HG02884 (cell line): ENCODE results near the gene FOXN4.

Source experiments
- ATAC-seq: cut with Tn5 transposase; IDR thresholded peaks from one replicate; pipeline ENCODE4 v1.9.1; 2021; ENCODE audit warnings: mild to moderate bottlenecking, moderate library complexity; ENCODE audit not compliant: unreplicated experiment

Gene FOXN4

DNA sequence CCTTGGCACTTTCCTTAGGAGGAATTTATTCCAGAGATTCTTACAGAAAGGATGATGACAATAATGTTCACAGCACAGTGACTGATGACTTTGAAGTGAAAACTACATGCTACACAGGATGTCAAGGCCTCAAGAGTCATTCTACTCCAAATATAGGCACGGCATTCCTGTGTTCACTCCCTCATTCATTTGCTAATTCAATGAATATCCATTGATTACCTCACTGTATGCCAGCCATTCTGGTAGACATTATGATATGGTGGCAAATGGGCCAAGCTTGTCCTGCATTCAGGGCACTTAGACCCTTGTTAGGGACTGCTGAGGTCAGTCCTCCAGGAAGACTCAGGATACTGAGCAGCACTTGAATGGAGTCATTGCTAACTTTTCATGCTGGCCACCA, 48.0 kb downstream of the FOXN4 start:
- no peak for ATAC-seq

DNA sequence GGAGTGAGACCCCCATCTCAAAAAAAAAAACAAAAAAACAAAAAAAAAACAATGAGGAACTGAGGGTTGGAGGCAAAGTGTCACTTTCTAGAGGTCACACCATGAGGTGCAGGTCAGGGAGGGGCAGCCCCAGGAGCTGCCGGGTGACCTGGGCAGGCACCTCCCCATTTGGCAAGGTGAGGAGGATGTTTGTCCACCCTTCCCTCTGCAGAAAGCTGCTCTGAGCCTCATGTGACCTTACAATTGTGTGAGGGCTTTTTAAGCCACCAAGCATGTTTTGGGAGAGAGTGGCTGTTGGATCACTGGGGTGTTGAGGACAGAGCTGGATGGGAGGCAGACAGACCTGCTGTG, 49.6 kb downstream of the FOXN4 start:
- no peak for ATAC-seq

DNA sequence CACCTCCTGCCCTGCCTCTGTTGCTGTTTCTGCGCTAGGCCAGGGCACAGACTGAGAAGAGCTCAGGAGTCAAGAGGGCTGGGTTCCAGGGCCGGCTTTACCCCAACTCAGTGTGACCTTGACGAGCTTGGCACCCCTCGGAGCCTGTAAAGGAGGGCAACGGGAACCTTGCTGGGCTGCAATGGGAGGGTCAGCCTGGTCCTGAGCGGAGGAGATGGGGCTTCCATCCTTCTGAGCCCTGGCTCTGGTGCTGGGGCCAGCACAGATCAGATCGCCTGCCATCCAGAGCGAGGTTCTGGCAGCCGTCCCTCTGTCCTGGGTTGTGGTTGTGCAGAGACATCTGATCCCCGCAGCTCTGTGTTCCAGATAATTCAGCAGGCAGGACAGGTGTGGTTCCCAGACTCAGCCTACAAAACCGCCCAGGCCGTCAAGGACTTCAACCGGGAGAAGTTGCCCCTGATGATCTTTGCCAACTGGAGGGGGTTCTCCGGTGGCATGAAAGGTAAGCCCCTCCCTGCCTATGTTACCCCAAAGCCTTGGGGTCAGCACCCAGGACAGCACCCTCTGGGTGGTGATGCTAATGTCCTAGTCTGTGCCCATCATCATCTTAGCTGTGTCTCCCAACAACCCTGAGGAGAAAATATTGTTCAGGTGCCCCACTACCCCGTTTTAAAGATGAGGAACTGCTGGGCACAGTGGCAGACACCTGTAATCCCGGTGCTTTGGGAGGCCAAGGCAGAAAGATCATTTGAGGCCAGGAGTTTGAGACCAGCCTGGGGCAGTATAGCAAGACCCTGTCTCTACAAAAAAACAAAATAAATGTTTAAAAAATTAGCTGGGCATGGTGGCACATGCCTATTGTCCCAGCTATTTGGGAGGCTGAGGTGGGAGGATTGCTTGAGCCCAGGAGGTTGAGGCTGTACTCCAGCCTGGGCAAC, 50.2 kb downstream of the FOXN4 start:
- ATAC-seq, result no peak

DNA sequence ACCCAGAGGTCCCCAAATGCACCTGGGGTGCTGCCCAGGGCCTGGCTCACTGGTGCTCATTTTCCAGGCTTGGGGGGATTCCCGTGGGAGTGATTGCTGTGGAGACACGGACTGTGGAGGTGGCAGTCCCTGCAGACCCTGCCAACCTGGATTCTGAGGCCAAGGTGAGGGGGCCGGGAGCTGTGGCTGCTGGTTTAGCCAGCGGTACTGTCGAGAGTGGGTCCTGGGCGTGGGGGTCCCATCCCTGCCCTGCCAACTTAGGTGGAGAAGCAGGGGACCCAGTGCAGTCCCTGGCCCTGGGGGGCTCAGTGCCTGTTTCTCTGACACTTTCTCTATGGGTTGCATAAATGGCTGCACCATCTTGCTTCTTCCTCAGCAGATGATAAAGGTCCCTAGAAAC, 50.9 kb downstream of the FOXN4 start:
- no peak for ATAC-seq

DNA sequence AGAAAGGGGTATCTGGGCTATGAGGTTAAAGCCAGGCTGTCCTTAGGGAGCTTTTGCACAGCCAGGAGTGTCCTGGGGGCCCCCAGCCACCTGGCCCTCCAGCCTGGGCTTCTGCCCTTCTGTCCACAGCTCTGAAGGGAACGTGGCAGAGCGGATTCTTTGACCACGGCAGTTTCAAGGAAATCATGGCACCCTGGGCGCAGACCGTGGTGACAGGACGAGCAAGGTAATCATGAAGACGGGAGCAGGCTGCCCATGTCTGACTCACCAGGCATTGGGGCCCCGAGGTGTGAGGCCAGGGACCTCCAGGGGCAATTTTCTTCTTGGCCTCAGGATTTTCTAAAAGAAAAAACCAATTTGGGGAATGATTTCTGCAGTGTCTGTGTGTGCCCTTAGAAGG, 53.1 kb downstream of the FOXN4 start:
- ATAC-seq, result no peak

DNA sequence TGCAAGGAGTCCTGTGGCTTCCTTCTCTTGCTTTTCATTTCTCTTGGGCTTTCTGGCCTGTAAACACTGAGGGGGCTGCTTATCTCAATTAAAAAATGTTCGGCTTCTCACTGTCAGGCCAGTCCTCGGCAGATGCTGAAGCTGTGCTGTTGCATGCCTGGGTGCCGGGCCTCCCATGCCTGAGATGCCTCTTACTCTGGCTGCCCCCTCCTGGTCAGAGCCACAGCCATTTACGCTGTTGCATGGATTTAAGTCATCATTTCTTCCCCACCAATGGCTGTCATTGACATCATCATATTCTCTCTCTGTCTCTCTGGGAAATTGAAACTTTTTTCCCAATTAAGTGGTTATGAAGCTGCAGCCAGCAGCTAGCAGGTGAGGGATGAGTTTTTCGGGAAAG, 53.7 kb downstream of the FOXN4 start:
- no peak for ATAC-seq

DNA sequence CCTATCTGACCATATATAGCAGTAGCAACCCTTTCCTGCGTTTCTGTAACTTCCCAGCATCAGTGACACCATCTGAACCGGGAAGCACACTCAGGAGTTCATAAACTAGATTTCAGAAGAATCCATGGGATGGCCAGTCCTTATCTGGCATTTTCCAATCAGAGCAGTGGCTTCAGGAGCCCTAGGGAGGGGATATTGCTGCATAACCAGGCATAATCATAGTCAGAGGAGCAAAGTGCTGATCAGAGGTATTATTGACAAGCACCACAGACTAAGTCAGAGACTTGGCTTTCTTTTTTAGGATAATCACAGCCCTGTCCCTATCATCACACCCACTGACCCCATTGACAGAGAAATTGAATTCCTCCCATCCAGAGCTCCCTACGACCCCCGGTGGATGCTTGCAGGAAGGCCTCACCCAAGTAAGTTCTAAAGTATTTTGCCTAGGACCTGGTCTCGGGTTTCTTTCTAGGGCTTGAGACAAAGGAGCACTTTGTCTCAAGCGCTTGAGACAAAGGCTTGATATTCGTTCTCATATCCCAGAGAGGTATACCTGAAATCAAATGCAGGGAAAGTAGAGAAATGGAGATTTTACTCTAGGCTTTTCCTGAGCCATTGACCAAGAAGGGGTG, 55.1 kb downstream of the FOXN4 start:
- no peak for ATAC-seq

DNA sequence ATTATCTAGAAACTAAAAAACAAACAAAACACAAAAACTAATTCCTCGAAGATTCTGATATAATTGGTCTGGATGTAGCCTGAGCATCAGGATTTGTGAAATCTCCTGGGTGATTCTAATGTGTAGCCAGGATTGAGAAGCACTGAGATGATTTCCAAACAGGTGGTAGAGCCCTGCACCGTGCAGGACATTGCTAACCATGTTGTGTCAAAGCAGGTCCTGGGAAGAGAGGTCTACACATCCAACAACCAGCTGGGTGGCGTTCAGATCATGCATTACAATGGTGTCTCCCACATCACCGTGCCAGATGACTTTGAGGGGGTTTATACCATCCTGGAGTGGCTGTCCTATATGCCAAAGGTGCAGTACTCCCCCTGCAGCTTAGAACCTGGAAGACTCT, 56.3 kb downstream of the FOXN4 start:
- ATAC-seq, result no peak

DNA sequence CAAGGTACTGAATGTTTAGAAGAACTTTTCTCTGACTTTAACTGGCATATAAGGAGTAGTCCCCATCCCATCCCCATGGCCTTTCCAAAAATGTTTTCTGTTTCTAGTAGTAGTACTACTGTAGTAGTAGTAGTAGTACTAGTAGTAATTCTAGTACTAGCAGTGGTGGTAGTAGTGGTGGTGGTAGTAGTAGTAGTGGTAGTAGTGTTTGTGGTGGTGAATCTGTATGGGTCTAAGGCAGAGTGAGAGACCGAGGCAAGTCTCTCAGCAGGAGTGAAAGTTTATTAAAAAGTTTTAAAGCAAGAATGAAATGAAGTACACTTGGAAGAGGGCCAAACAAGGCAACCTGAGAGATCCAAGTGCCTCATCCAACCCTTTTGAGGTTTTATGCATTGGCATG, 58.6 kb downstream of the FOXN4 start:
- ATAC-seq, result no peak

DNA sequence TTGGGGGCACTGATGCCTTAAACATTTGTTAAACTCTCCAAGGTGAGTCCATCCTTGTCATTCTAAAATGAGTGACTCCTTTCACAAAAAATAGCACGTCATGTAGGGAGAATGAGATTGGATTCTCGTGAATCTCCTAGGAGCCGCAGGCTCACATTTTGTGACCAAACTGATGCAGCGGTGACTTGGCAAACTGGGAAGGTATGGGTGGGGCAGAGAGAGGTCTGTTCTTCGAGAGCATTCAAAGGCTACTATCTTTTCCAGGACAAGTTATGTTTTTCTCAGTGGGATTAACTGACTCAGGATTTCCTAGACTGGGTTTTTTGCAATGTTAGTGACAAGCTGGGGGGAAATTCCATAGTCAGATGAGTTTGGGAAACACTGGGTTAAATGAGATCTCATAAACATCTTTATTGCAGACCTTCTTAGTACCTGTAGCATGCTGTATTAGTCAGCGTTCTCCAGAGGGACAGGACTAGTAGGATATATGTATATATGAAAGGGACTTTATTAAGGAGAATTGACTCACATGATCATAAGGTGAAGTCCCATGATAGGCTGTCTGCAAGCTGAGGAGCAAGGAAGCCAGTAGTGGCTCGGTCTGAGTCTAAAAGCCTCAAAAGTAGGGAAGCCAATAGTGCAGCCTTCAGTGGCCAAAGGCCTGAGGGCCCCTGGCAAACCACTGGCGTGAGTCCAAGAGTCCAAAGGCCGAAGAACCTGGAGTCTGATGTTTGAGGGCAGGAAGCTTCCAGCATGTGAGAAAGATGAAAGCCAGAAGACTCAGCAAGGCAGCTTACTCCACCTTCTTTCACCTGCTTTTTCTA, 61.0 kb downstream of the FOXN4 start:
- no peak for ATAC-seq

DNA sequence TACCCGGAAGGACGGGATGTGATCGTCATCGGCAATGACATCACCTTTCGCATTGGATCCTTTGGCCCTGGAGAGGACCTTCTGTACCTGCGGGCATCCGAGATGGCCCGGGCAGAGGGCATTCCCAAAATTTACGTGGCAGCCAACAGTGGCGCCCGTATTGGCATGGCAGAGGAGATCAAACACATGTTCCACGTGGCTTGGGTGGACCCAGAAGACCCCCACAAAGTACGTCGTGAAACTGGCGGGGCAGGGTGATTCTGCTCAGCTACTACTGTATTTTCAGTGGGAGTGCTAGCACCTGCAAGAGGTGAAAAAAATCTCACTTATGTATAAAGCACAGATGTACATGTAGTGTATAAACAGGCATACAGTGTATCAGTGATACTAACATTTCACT, 62.9 kb downstream of the FOXN4 start:
- ATAC-seq, result no peak

DNA sequence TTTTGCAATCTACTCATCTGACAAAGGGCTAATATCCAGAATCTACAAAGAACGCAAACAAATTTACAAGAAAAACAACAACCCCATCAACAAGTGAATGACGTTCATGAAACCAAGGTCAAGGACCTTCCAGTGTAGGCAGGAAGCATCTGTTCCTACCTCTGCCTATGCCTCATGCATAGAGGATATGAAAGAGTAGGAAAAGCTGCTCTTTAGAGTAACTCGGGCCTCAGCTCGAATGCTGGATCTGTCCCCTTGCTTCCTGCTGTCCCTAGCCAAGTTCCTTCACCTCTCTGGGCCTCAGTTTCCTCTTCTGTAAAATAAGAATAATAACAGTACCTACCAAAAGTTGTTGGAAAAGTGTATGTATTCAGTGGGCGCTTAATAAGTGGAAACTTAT, 65.0 kb downstream of the FOXN4 start:
- no peak for ATAC-seq

DNA sequence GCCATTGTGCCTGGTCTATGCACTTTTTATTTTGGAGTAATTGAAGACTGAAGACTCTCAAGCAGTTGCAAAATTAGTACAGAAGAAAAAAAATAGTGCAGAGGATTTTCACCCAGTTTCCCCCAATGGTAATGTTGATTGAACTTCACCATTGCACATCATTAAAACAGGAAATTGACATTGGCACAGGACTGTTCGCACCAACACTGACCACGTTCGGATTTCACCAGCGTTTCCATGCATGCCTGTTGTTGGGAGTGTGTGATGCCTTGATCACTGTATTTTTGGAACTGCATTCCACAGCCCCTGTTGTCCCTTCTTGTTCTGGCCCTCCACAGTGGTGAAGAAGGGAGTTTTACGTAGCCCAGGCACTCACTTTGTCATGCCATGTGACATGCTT, 67.1 kb downstream of the FOXN4 start:
- ATAC-seq, result no peak

DNA sequence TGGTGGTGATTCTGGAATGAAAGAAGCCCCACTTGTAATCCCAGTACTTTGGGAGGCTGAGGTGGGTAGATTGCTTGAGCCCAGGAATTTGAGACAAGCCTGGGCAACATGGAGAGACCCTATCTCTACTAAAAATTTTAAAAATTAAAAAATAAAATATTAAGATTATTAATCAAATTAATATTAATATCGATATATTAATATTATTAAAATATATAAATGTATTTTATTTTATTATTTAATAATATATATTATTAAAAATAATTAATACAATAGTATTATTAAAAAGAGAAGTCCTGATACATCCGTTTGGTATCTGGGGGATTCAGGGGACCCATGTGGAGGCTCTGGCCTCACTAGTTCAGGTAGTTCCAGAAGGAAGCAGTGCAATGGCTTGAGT, 68.7 kb downstream of the FOXN4 start:
- no peak for ATAC-seq

DNA sequence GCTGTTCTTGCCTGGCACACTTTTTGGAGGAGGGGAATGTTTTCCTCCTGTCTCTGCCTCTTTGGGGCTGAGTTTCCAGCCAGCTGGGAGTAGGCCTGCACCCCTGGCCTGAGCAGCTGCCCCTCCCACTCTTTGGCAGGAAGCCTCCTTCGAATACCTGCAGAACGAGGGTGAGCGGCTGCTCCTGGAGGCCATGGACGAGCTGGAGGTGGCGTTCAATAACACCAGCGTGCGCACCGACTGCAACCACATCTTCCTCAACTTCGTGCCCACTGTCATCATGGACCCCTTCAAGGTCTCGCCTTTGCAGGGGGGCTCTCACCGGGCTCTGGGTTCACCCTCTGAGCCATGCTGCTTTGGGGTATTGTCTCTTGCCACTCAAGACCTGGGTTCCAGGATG, 69.4 kb downstream of the FOXN4 start:
- ATAC-seq, result no peak

DNA sequence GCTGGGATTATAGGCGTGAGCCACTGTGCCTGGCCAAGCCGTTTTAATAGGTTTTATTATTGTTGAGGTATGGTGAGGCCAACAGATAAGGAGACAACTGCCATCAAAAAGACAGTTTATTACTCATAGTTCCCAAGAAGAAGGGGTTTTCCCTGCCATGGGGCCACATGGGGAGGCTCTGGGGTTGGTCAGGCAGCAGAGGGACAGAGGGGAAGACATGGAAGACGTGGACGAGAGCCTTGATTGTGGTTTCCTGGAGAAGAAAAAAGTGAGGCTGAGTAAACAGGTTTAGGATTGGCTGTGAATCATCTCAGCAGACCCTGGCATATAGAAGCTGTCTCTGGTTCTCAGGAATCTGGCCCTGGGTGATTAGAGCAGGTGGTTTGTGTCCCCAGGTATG, 69.9 kb downstream of the FOXN4 start:
- no peak for ATAC-seq

DNA sequence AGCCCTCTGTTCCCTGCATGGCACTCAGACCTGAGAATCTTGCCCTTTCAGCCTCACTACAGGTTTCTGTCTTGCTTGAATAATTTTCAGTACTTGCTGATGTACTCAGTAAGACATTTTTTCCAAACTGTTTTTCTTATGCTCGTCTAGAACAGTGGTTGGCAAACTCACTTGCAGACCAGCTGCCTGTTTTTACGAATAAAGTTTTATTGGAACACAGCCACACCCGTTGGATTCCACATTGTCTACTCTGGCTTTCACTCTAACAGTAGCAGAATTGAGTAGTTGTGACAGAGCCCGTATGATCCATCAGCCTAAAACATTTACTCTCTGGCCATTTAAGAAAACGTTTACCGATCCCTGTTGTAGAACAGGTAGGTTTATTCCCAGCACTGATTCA, 72.8 kb downstream of the FOXN4 start:
- no peak for ATAC-seq

DNA sequence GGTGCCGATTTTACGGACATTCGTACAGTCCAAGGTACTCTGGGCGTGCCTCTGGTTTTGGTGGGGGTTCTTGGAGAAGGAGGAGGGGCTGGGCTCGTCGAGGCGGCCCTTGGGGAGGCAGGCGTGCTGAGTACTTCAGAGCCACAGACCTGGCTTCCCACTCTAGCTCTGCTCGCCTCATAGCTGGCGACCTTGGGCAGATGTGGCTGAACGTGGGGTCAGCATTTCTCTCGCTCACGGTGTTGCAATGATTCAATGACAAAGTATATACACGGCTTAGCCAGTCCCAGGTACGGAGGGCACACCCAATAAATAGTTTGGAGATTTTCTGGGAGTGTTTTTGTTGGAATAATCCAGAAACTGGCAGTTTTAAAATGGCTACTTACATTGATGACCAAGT, 75.1 kb downstream of the FOXN4 start:
- no peak for ATAC-seq

DNA sequence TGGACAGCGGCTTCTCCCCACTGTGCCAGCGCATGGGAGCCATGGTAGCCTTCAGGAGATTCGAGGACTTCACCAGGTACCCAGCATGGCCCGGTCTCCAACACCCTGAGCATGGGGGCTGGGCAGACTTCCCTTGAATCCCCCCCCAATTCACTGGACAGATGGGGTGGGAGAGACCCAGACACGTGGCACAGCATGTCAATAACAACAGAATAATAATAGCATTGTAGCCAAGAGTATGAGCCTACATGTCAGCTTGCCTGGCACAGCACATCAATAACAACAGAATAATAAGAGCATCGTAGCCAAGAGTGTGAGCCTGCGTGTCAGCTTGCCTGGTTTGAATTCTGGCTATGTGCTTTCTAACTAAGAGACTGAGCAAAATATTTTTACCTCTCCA, 76.4 kb downstream of the FOXN4 start:
- ATAC-seq, result no peak

DNA sequence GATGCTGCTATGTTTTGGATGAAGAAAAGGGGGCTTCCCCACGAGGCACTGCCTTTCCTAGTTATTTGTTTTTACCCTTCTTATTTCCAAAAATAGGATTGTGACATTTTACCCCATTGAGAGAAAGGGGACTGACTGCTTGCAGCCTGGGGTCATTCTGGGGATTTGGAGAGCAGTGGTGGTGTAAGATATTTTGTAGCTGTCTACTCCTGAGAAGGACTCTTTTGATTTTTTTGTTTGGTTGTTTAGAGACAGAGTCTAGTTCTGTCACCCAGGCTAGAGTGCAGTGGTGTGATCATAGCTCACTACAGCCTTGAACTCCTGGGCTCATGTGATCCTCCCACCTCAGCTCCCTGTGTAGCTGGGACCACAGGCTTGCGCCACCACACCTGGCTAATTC, 78.9 kb downstream of the FOXN4 start:
- ATAC-seq, result no peak

DNA sequence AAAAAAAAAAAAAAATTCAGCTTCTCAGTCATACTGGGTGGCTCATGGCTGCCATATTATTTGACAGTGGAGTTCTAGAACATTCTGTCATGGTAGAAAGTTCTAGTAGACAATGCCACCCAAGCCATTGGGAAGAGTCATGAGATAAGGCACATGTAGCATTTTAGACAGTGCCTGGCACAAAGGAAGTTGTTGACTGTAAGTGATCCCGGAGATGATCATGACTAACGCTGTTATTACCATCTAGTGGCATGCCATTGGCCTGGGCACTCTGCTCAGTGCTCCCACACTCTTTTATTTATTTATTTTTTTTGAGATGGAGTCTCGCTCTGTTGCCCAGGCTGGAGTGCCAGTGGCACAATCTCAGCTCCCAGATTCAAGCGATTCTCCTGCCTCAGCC, 80.4 kb downstream of the FOXN4 start:
- ATAC-seq, result no peak
